GM04504 (cell line): ENCODE data around the gene TMEM239.
"Not testable (repeated sequence)": the region's sequence is repeated elsewhere in the genome, so short reads cannot be mapped to it uniquely, and the experiment has no call there.

Experiments
- DNase-seq: peaks from one replicate; pipeline ENCODE4 v3.0.0-alpha.2; 2012; ENCODE audit warnings: low read depth

Gene TMEM239

GRCh38 chr20:2799688-2800520, 16.3 kb upstream of the TMEM239 start:
- DNase-seq: no peak

GRCh38 chr20:2800521-2801285, 15.5 kb upstream of the TMEM239 start, which contains the start of gene CPXM1:
Gene CPXM1, minus strand, starts transcription at chr20:2800627. Its CDS starts 55 bp downstream, at chr20:2800572.
- DNase-seq: no peak

- DNase-seq: no peak
Observed at GRCh38 chr20:2801286-2801728, 14.9 kb upstream of the TMEM239 start.

GRCh38 chr20:2804041-2804828, 11.9 kb upstream of the TMEM239 start:
- DNase-seq: no peak

GRCh38 chr20:2804852-2805688, 11.1 kb upstream of the TMEM239 start:
- no peak for DNase-seq

- no peak for DNase-seq
Observed at GRCh38 chr20:2805689-2806350, 10.3 kb upstream of the TMEM239 start.

- no peak for DNase-seq
Observed at GRCh38 chr20:2806351-2806701, 9.8 kb upstream of the TMEM239 start.

- no peak for DNase-seq
Observed at GRCh38 chr20:2807019-2807418, 9.1 kb upstream of the TMEM239 start.

- DNase-seq: not testable (repeated sequence)
Observed at GRCh38 chr20:2807929-2808328, 8.2 kb upstream of the TMEM239 start.

- DNase-seq: no peak
Observed at GRCh38 chr20:2809690-2810089, 6.5 kb upstream of the TMEM239 start.

- no peak for DNase-seq
Observed at GRCh38 chr20:2812189-2812588, 4.0 kb upstream of the TMEM239 start.

- no peak for DNase-seq
Observed at GRCh38 chr20:2814076-2814475, 2.1 kb upstream of the TMEM239 start.

GRCh38 chr20:2814587-2815051, 1.5 kb upstream of the TMEM239 start, which contains the start of gene C20orf141:
Gene C20orf141, plus strand, starts transcription at chr20:2814987. Its CDS starts 198 bp downstream, at chr20:2815185.
- DNase-seq: peak; percentile 99

GRCh38 chr20:2815242-2815900, 793 bp upstream of the TMEM239 start:
- DNase-seq: no peak

GRCh38 chr20:2816583-2817340, 598 bp downstream of the TMEM239 start:
- DNase-seq: no peak

- no peak for DNase-seq
Observed at GRCh38 chr20:2817341-2817726, 1.2 kb downstream of the TMEM239 start.

- DNase-seq: no peak
Observed at GRCh38 chr20:2817891-2818595, 1.9 kb downstream of the TMEM239 start.

GRCh38 chr20:2820084-2820895, 4.1 kb downstream of the TMEM239 start:
- no peak for DNase-seq
